Fibroblast of skin of scalp (primary cell): ENCODE data around the gene ITPR3.
"Not testable (repeated sequence)": the region's sequence is repeated elsewhere in the genome, so short reads cannot be mapped to it uniquely, and the experiment has no call there.

Experiments
- DNase-seq: peaks from one replicate; pipeline ENCODE4 v3.0.0-alpha.2; 2013

ITPR3 gene

DNA sequence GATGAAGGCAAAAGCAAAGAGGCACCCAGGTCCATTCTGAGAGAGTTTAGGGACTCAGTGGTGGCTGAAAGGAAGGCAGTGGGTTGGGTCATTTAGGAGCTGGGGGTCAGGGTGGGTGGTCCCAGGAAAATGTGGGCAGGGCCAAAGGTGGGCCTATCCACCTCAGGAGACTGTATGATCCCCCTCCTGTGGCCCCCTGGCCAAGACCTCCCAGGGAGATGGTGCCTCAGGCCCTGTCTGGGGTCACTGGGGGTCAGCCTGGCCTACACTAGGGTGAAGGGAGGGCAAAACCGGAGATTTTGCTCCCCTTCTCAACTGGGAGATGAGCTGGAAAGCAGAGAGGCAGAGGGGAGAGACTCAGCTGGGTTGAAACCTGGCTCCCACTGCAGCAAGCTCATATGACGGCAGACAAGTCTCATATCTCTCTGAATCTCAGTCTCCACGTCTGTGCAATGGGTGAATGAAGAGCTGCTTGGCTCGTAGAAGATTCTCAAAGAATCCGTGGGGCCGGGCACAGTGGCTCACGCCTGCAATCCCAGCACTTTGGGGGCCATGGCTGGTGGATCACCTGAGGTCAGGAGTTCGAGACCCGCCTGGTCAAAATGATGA lies 29.6 kb upstream of the ITPR3 start:
- DNase-seq: no peak

DNA sequence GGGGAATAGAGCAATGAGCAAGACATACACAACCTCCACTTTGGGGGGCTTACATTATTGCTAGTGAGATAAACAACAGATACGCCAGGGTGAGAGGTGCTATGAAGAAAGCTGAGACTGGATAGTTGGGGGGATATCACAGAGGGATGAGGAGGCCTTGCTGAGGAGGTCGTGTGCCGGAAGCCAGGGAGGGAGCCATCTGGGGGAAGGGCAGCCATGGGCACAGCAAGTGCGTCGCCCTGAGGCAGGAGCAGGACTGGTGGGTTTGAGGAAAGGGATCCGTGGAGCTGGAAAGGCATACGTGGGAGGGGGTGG lies 28.9 kb upstream of the ITPR3 start:
- DNase-seq: no peak

DNA sequence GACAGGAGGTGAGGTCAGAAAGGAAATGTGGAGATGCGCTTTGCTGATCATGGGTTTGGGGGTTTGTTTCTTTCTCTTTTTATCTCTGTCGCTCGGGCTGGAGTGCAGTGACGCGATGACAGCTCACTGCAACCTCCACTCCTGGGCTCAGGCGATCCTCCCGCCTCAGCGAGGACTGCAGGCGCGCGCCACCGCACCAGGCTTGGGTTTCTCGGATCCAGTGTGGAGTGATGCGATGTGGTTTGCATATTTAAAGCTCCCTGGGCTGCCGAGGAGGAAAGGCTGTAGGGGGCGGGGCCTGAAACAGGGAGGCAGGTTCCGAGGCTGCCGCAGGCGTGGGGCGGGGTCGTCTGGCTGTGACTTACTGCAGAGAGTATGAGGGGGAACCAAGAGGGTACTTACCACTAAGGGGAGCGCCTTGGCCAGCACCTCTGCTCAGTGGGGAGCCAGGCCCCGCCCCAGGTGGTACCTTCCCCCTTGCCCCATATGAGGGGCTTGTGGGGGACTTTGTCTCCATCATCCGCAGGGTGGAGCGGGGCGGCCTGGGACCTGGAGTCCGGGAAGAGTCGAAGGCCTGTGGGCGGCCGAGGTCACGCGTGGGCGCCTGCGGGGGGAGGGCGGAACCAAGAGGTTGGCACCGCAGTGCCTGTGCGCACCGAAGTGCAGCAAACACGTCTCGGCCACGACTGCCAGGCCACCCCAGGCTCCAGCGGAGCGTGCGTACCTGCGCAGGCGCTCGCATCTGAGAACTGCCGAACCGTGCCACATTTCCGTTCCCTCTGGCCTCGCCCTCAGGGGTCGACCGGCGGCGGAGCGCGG lies 28.3 kb upstream of the ITPR3 start:
- no peak for DNase-seq

DNA sequence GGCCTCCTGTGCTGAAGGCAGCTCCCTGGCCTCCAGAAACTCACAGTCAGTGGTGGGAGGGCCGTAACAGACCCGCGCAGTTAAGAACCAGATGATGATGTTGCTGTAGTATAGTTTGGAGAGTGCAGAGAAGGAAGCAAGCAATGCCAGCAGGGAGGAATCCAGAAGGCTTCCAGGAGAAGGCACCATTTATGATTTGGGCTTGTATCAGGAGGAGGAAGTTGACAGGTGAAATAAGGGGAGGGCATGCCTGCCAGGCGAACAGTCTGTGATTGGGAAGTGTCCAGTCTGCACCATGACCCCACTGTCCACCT lies 27.8 kb upstream of the ITPR3 start:
- no peak for DNase-seq

DNA sequence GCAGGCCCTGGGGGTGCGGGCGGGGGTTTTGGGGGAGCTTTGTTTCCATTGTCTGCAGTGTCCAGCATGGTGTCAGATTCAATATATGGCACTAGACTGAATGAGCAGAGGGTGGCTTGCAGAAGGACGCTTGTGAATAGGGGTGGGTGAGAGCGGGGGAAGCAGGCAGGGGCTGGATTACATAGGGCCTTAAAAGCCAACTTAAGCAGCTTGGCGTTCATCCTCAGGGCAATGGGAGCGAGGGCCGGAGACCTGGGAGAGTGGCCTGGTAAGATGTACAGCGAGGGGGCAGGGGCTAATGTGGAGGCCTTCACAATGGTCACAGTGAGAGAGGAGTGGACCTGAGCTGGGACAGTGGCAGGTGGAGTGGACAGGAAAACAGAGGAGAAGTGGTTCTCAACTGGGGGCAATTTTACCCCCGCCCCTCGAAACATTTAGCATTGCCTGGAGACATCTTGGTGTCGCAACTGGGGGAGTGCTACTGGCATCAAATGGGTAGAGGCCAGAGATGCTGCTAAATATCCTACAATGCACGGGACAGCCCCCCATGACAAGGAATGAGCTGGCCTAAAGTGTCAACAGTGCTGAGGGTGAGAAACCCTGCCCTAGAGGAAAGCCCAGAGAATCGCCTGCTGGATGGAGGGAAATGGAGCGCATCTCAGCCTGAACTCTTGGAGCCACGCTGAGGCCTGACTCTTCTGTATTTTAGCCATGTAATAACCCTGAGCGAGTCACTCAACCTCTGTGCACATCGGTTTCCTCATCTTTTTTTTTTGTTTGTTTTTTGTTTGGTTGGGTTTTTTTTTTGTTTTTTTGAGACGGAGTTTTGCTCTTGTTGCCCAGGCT lies 25.9 kb upstream of the ITPR3 start:
- DNase-seq: no peak

DNA sequence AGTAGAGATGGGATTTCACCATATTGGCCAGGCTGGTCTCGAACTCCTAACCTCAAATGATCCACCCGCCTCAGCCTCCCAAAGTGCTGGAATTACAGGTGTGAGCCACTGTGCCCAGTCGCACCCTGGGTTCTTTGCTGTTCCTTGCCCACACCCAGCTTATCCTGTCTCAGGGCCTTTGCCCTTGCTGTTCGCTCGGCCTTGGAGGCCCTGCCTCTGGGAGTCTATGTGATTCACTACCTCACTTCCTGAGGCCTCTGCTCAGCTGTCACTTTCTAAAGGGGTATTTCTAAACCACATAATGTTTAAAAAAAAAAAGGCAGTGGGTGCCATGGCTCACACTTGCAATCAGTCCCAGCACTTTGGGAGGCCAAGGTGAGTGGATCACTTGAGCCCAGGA lies 24.2 kb upstream of the ITPR3 start:
- DNase-seq: not testable (repeated sequence)

DNA sequence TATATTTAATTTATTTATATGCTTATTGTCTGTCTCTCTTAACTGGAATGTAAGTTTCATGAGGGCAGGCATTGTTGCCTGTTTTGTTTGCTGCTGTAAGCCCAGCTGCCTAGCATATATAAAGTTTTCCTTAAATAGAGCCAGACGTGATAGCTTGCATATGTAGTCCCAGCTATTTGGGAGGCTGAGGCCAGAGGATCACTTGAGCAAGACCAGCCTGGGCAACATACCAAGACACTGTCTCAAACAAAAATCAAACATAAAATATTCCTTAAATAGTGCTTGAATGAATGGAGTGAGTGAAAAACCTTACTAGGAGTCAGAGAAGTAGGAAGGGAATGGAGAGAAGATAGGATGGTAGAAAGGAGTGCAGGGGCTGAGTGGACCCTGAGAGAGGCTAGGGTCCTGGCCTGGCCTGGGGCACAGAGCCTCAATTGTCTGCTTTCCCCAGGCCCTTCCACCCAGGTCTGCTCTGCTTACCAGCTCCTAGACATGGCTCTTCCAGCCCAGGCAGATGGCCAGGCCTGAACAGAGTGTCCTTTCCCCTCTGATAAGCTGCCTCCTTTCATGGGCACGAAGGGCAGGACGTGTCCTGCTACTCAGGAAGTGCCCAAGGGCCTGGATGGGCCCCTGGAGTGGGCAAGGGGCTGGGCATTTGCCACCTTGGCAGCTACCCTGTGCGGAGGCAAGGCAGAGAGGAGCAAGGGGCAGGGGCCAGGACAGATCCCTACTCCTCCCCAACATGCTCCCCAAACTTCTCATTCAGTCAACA lies 23.4 kb upstream of the ITPR3 start:
- DNase-seq: no peak

DNA sequence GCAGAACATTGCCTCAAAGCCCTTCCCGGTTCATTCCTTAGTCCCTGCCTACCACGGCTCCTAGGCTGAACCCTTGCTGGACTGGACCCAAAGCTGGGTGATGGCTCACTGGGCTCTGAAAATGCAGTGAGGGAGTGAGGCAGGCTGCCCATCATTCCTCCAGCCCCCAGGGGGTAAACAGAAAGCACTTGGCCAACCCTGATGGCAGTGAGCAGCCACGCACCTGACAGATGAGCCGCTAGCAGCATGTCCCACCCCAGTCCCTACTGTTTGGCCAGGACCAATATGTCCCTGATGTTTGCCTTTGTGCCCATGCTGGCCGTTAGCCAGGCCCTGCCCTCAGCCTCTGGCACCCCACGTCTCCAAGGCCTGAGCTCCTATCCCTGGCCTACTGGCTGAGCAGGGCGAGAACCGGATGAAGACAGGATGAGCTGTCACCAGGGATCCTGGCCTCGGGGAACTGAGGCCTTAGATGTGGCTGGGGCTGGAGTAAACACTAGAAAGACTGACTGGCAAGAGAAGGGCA lies 21.6 kb upstream of the ITPR3 start:
- DNase-seq: no peak

DNA sequence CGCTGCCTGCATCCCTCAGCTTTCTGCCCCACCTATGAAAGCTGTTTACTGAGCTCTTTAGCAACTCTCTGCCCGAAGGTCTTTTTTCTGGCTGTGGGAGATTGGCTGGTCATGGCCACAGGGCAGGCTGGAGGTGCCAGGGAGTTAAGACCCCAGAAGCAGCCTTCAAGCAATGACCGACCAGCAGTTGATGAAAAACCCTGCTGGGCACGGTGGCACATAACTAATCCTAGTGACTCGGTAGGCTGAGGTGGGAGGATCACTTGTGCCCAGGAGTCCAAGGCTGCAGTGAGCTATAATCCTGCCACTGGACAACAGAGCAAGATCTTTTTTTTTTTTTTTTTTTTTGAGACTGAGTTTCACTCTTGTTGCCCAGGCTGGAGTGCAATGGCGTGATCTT lies 20.4 kb upstream of the ITPR3 start:
- DNase-seq: no peak

DNA sequence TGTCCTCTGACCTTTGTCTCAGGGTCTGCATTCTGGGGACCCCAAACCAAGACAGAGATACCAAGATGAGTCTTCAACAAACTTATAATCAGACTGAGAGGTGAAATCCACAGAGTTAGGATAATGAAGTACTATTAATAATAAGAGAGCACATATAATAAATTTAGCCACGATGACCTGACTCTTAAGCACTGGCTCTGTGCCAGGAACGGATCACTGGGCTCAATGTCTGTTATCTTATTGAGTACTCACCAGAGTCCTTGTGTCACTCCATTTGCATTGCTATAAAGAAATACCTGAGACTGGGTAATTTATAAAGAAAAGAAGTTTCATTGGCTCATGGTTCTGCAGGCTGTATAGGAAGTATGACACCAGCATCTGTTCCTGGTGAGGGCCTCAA lies 18.9 kb upstream of the ITPR3 start:
- no peak for DNase-seq

DNA sequence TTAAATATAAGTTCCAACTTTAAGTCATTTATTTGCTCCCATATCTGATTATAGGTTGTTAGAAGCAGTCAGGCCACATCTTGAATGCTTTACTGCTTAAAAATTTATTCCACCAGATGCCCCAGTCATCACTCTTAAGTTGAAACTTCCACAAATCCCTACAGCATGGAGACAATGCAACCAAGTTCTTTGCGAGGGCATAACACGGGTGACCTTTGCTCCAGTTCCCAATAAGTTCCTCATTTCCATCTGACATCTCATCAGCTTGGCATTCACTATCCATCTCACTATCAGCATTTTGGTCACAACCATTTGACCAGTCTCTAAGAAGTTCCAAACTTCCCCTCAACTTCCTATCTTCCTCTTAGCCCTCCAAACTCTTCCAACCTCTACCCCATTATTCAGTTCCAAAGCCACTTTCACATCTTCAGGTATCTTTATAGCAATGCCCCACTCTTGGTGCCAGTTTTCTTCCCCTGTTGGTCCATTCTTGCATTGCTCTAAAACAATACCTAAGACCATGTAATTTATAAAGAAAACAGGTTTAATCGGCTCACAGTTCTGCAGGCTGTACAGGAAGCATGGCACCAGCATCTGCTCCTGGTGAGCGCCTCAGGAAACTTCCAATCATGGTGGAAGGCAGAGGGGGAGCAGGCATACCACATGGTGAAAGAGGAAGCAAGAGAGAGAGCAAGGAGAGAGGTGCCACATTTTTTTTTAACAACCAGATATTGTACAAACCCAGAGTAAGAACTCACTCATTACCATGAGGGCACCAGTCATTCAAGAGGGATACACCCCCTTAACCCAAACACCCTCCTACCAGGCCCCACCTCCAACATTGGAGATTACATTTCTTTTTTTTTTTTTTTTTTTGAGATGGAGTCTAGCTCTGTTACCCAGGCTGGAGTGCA lies 15.9 kb upstream of the ITPR3 start:
- peak; percentile 31 for DNase-seq

DNA sequence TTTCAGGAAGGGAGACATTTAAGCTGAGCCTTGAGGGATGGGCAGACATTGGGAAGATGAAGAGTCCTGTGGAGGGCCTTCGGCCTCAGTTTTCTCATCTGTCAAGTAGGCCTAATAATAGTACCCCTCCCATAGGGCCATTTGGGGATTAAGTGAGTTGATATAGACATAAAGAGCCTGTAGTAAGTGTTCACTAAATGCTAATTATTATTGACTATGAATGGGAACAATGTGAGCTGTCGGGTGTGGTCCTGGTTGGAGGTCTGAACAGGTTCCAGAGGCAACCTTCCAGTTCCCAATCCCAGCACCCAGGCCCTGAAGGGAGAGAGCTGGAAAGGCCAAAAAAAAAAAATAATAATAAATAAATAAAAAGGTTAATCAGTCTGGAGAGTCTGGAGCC lies 14.5 kb upstream of the ITPR3 start:
- DNase-seq: no peak

DNA sequence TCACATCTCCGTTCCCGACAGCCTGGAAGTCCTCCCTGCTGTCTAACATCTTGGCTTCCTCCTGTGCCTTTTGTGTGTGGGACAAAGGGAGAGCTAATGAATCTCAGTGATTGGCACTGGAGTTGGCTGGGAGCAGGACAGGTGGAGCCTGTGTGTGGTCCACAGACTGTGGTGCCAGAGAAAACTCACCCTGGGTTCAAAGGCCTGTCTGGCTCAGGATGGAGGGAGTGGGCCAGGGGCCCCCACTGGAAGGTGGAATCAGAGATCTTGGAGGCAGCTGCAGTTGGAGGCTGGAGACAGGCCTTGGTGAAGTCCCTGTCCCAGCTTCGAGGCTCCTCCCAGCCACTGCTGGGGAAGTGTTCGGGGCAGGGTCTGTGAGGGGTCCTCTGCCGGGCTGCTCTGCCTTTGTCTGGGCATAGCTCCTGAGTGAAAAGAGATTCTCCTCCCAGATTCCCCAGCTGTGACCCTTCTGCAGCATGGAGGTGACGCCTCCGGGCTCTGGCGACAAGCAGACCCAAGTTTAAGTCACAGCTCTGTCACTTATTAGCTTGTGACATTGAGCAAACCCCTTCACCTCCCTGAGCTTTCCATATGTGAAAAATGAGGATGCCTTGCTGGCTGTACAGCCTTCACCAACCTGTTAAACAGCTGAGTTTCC lies 13.9 kb upstream of the ITPR3 start:
- no peak for DNase-seq

DNA sequence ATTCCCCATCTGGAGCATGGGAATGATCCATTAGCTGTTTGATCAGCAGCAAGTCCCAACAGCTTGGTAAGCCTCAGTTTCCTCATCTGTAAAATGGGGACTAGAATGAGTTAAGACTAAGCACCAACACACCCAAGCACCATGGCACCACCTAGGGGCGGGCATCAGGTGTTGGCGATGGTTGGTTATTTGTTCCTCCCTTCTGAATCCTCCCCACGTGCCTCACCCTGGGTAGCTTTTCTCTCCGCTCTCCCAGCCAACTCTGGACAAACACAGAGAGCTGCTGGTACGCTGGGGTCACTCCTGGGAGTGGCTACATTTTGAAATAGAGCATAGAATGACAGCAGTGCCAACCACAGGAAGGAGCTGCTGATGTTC lies 13.3 kb upstream of the ITPR3 start:
- no peak for DNase-seq

DNA sequence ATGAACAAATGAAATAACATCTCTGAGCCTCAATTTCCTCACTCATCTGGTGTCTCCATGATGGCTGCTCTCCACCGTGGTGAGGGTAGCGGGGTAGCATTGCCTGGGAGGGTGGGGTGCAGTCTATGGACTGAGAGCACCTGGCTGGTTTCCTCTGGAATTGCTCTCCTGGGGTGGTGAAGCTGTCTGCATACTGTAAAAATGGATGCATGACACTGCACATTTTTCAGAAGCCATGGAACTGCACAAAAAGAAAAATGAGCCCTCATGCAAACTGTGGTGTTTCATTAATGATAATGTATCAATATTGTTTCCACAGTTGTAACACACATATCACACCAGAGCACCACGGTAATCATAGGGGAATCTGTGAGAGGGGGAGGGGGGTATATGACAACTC lies 12.1 kb upstream of the ITPR3 start:
- no peak for DNase-seq

DNA sequence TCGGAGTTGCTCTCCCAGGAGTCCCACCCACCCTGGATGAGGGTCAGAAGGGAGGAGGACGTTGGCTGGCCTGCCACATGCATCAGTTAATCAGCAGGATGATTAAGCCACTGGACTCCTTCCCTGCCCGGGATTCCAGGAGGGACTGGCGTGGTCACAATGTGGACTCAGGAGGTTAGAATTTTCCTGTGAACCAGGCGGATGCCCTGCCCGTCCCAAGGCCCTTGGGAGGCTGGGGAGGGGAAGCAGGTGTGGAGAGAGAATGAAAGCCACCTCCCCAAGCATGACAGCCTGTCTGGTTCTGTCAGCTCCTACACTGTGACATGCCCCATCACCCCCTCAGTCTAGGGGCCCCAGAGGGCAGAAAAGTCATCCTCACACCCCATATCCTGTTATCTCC lies 11.6 kb upstream of the ITPR3 start:
- DNase-seq: no peak

DNA sequence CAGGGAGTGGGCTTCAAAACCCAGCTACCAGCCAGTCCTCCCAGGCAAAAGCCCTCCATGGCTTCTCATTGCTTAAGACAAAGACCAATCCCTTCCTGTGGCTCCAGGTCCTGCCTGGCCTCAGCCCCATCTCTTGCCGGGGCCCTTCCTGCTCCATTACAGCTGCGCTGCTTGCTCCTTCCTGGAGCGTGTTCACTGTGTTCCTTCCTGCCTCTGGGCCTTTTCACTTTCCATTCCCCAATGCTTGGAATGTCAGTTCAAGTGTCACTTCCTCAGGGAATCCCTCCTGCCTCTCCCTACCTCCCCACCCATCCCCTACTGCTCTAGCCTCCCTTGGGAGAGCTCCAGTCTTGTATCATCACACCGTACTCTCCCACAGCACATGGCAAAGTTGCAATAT lies 11.1 kb upstream of the ITPR3 start:
- DNase-seq: no peak

DNA sequence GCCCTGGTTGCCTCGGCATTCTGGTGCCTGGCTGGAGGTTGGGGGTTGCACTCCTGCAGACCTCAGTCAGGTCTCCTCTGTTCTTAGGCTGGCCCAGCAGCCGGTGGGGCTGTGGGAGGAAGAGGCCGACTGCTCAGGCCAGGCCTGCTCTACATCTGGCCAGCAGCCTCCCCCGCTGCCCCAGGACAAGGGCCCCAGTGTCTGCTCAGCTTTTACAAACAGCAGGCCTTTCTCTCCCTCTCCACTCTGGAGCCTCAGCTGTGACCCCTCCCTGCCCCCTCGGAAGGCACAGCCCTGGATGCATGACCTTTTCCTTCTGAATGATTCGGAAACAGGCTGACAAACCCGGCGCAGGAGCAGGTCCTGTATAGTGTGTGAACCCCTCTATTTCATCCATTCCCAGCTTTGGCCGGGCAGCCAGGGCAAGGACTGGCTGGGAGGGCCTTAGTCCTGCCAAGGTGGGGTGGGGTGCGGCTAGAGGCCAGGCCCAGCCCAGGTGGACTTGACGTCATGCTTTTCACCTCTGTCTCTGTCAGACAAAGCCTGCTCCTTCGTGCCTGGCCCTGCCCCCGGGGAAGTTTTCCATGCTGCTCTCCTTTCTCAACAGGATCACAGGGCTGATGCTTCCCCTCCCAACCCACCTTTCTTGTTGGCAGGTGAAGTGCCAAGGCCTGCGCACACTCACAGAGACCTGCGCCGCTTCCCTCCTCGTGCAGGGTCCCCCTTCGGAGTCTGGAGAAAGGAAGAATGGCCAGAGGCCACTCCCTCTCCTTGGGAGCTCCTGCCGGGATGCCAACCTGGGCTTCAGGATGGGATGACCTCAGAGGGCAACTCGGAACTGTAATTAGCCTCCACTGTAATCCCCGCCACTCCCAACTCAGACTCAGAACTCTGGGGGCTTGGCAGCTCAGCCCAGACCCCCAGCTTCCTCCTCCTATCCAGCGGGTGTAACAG lies 10.1 kb upstream of the ITPR3 start:
- DNase-seq: no peak

DNA sequence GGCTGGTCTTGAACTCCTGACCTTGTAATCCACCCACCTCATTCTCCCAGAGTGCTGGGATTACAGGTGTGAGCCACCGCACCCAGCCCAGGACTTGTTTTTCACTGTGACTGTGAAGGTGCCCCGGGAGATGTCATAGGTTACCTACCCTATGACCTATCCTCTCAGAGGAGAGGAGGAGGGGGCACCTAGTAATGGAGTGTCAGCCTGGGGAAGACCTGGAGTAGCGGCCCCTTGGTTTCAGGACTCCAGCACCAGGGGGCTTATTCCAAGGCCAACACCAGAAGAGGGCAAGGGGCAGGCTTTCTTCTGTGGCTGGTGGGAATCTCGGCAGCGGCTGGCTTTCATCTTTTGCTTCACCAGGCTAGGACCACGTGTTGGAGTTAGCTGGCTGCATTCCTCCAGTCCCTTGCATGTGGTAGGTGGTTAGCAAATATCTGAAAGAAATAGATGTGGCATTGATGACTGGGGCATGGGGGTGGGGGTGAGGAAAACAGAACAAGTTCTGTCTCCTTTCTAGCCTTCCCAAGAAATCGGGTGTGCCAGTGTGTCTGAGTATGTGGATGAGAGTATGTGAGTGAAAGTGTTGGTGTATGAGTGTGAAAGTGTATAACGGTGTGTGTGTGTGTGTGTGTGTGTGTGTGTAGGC lies 7.9 kb upstream of the ITPR3 start:
- DNase-seq: peak; percentile 62

DNA sequence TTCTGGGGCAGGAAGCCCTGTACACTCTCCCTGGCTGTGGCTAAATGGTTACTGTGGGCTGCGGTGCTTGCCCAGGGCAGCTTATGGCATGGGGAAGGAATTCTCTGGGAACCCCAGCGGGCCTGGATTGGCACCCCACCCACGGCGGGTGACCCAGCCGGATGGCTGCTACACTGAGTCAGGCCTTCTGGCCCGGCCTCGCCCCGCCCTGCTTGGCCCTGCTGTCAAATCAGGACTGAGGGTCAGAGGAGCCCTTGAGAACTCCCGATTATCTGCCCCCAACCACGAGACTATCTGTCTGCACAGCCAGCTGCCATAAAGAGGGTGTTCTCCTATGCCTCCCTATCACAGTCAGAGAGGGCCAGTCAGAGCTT lies 7.3 kb upstream of the ITPR3 start:
- peak; percentile 47 for DNase-seq
